HG03571 (cell line): ENCODE results near the gene MYLK.
"Not testable (repeated sequence)": the region's sequence is repeated elsewhere in the genome, so short reads cannot be mapped to it uniquely, and the experiment has no call there.

Experiments
- ATAC-seq: cut with Tn5 transposase; IDR thresholded peaks from one replicate; pipeline ENCODE4 v1.9.1; 2021; ENCODE audit not compliant: unreplicated experiment

MYLK gene

GRCh38 chr3:123707641-123708040 is 176.5 kb downstream of the MYLK start:
- ATAC-seq = not testable (repeated sequence)

GRCh38 chr3:123706871-123707270 is 177.3 kb downstream of the MYLK start:
- no peak for ATAC-seq

- ATAC-seq = no peak
Measured at GRCh38 chr3:123705488-123706285, 178.4 kb downstream of the MYLK start.

- not testable (repeated sequence) for ATAC-seq
Measured at GRCh38 chr3:123703663-123704062, 180.5 kb downstream of the MYLK start.

- no peak for ATAC-seq
Measured at GRCh38 chr3:123702720-123703119, 181.4 kb downstream of the MYLK start.

GRCh38 chr3:123702057-123702456 is 182.1 kb downstream of the MYLK start:
- not testable (repeated sequence) for ATAC-seq

GRCh38 chr3:123700791-123701722 is 183.1 kb downstream of the MYLK start:
- no peak for ATAC-seq

- no peak for ATAC-seq
Measured at GRCh38 chr3:123698813-123699212, 185.3 kb downstream of the MYLK start.

GRCh38 chr3:123696808-123697207 is 187.3 kb downstream of the MYLK start:
- no peak for ATAC-seq

- no peak for ATAC-seq
Measured at GRCh38 chr3:123695731-123696640, 188.1 kb downstream of the MYLK start.

GRCh38 chr3:123695152-123695551 is 189.0 kb downstream of the MYLK start:
- no peak for ATAC-seq

- ATAC-seq = no peak
Measured at GRCh38 chr3:123694366-123695087, 189.6 kb downstream of the MYLK start.

GRCh38 chr3:123693584-123694190 is 190.4 kb downstream of the MYLK start:
- ATAC-seq = no peak

GRCh38 chr3:123692671-123693070 is 191.5 kb downstream of the MYLK start:
- no peak for ATAC-seq

GRCh38 chr3:123692041-123692440 is 192.1 kb downstream of the MYLK start:
- no peak for ATAC-seq

GRCh38 chr3:123689831-123690230 is 194.3 kb downstream of the MYLK start:
- no peak for ATAC-seq

GRCh38 chr3:123688241-123688747 is 195.8 kb downstream of the MYLK start:
- ATAC-seq = no peak

- ATAC-seq = no peak
Measured at GRCh38 chr3:123687286-123687685, 196.8 kb downstream of the MYLK start.

GRCh38 chr3:123686251-123686650 is 197.9 kb downstream of the MYLK start:
- no peak for ATAC-seq

GRCh38 chr3:123685780-123686179 is 198.4 kb downstream of the MYLK start:
- ATAC-seq = no peak
